Colon (tissue), 2 donors: ENCODE data around the gene ALKBH3.

Source experiments
- FAIRE-seq: peaks from 2 replicates; lab custom pipeline; 2012; peaks lifted over from hg19 to GRCh38; lab: Jason Lieb, UNC
- donor health status: control.
- donor health status: control.

ALKBH3 gene

GRCh38 chr11:43941257-43941994, 60.8 kb downstream of the ALKBH3 start:
- FAIRE-seq = no peak

GRCh38 chr11:43942662-43943371, 62.2 kb downstream of the ALKBH3 start:
- no peak for FAIRE-seq

- no peak for FAIRE-seq
Measured at GRCh38 chr11:43943372-43943930, 62.8 kb downstream of the ALKBH3 start.

- no peak for FAIRE-seq
Measured at GRCh38 chr11:43943931-43944751, 63.5 kb downstream of the ALKBH3 start.

GRCh38 chr11:43944761-43945311, 64.2 kb downstream of the ALKBH3 start:
- no peak for FAIRE-seq

- no peak for FAIRE-seq
Measured at GRCh38 chr11:43947003-43947500, 66.4 kb downstream of the ALKBH3 start.

GRCh38 chr11:43947815-43948214, 67.2 kb downstream of the ALKBH3 start:
- FAIRE-seq = no peak

GRCh38 chr11:43948341-43949225, 68.0 kb downstream of the ALKBH3 start:
- FAIRE-seq = no peak

- no peak for FAIRE-seq
Measured at GRCh38 chr11:43950311-43950855, 69.8 kb downstream of the ALKBH3 start.

GRCh38 chr11:43951231-43951630, 70.6 kb downstream of the ALKBH3 start:
- FAIRE-seq = no peak

GRCh38 chr11:43952020-43952400, 71.4 kb downstream of the ALKBH3 start:
- FAIRE-seq = no peak

- no peak for FAIRE-seq
Measured at GRCh38 chr11:43952401-43953342, 72.0 kb downstream of the ALKBH3 start.

- no peak for FAIRE-seq
Measured at GRCh38 chr11:43953521-43953920, 72.9 kb downstream of the ALKBH3 start.

- no peak for FAIRE-seq
Measured at GRCh38 chr11:43954241-43954640, 73.6 kb downstream of the ALKBH3 start.

- FAIRE-seq = no peak
Measured at GRCh38 chr11:43955381-43956118, 74.9 kb downstream of the ALKBH3 start.

GRCh38 chr11:43957571-43957970, 76.9 kb downstream of the ALKBH3 start:
- no peak for FAIRE-seq

GRCh38 chr11:43959321-43959995, 78.8 kb downstream of the ALKBH3 start:
- no peak for FAIRE-seq
